Cardiac muscle cell (in vitro differentiated cells and primary cell): Measurements from ENCODE around the gene MIPOL1. TPM values are rescaled to one million over a fixed set of nuclear protein-coding genes. Genes with fewer than 3 reads are reported as not detected.

Experiments used
- DNase-seq, 2 donors: peaks; one replicate each; pipeline versions ENCODE4 v3.0.0 to v3.0.0-alpha.2; 2010 to 2017; ENCODE audit warnings: low read depth in 1 of 2, low spot score in 1 of 2
- H3K27ac ChIP-seq: fragments of 200-600 bp; sonication (generic); 2 replicates; pipeline ENCODE4 v1.5.1; 2016
- H3K27me3 ChIP-seq: fragments of 200-600 bp; sonication (generic); 2 replicates; pipeline ENCODE4 v1.6.0; 2016; ENCODE audit warnings: control low read depth
- H3K36me3 ChIP-seq: fragments of 200-600 bp; sonication (generic); 2 replicates; pipeline ENCODE4 v1.5.1; 2016; ENCODE audit warnings: control low read depth
- H3K4me1 ChIP-seq: fragments of 200-600 bp; sonication (generic); 2 replicates; pipeline ENCODE4 v1.8.1; 2017; ENCODE audit warnings: low read depth, mild to moderate bottlenecking, mixed run types
- H3K4me3 ChIP-seq: fragments of 200-600 bp; sonication (generic); 2 replicates; pipeline ENCODE4 v1.5.1; 2016; ENCODE audit warnings: mild to moderate bottlenecking
- H3K9me3 ChIP-seq: fragments of 200-600 bp; sonication (generic); 2 replicates; pipeline ENCODE4 v1.5.1; 2017; ENCODE audit warnings: low read depth, mild to moderate bottlenecking, control low read depth
- CTCF ChIP-seq: IDR thresholded peaks from 2 replicates; pipeline ENCODE4 v1.5.1; 2012; ENCODE audit warnings: low read depth, mild to moderate bottlenecking, low read length
- polyA plus RNA-seq: library from polyadenylated mRNA; unstranded; fragments of >200 nt; fragmentation: Nextera tagmentation; extraction: Ambion mirVana; gene quantifications from 2 replicates; pipeline ENCODE4 v1.2.1, GENCODE V29; 2016
- total RNA-seq: library from RNA; depleted of rRNA; stranded (reverse); fragments of >200 nt; gene quantifications from 2 replicates; pipeline ENCODE4 v1.2.3, GENCODE V29; 2016

The MIPOL1 gene
- total and polyA plus RNA-seq, 2 experiments from 2014 or later, result 7.3 to 8.4 TPM

GRCh38 chr14:37397941-37398215 is 200.1 kb downstream of the MIPOL1 start:
- H3K27ac ChIP-seq, result no peak overlapping the region
- H3K4me1 ChIP-seq, result no peaks in the 10 kb centered on the region
- no peak for TF ChIP-seq CTCF
- H3K4me3 ChIP-seq, result no peak overlapping the region
- H3K27me3 ChIP-seq, result no peaks in the 10 kb centered on the region
- H3K9me3 ChIP-seq, result no peaks in the 10 kb centered on the region
- DNase-seq, result no peak
- H3K36me3 ChIP-seq, result no peaks in the 10 kb centered on the region

GRCh38 chr14:37399517-37399916 is 201.8 kb downstream of the MIPOL1 start:
- no peak for DNase-seq
- TF ChIP-seq CTCF, result no peak
- Histone ChIP-seq H3K4me3 (no peak overlapping the region), H3K36me3 (no peaks in the 10 kb centered on the region), H3K27me3 (no peaks in the 10 kb centered on the region), H3K4me1 (peaks cover 3% of the 10 kb centered on the region), H3K27ac (no peak overlapping the region), H3K9me3 (no peaks in the 10 kb centered on the region)

GRCh38 chr14:37401093-37401492 is 203.4 kb downstream of the MIPOL1 start:
- H3K27ac ChIP-seq, result no peak overlapping the region
- no peaks in the 10 kb centered on the region for H3K36me3 ChIP-seq
- H3K4me3 ChIP-seq, result no peak overlapping the region
- H3K9me3 ChIP-seq, result no peaks in the 10 kb centered on the region
- H3K27me3 ChIP-seq, result no peaks in the 10 kb centered on the region
- DNase-seq, result no peak
- H3K4me1 ChIP-seq, result peaks cover 3% of the 10 kb centered on the region
- no peak for TF ChIP-seq CTCF

GRCh38 chr14:37403626-37404025 is 205.9 kb downstream of the MIPOL1 start:
- H3K36me3 ChIP-seq, result no peaks in the 10 kb centered on the region
- peaks cover 3% of the 10 kb centered on the region for H3K4me1 ChIP-seq
- DNase-seq, result no peak
- H3K27me3 ChIP-seq, result no peaks in the 10 kb centered on the region
- no peaks in the 10 kb centered on the region for H3K9me3 ChIP-seq
- no peak overlapping the region for H3K4me3 ChIP-seq
- TF ChIP-seq CTCF, result no peak
- H3K27ac ChIP-seq, result no peak overlapping the region

- no peak for TF ChIP-seq CTCF
- no peaks in the 10 kb centered on the region for H3K9me3 ChIP-seq
- no peaks in the 10 kb centered on the region for H3K36me3 ChIP-seq
- no peaks in the 10 kb centered on the region for H3K27me3 ChIP-seq
- H3K4me1 ChIP-seq, result peaks cover 3% of the 10 kb centered on the region
- DNase-seq, result no peak
- H3K27ac ChIP-seq, result no peak overlapping the region
- H3K4me3 ChIP-seq, result no peak overlapping the region
These were observed 208.4 kb downstream of the MIPOL1 start for GRCh38 chr14:37406095-37406494.
